HCT116 (cell line): Measurements from ENCODE around the gene ERCC5.

Experiments used
- EZH2 ChIP-seq: fragments of 200-600 bp; sonication (generic); IDR thresholded peaks from 2 replicates; pipeline ENCODE4 v1.6.1; 2017; ENCODE audit warnings: antibody characterized with exemption, mixed run types
- EZH2phosphoT487 ChIP-seq: fragments of 200-600 bp; IDR thresholded peaks from 2 replicates; pipeline ENCODE4 v1.6.1; 2018; ENCODE audit warnings: antibody characterized with exemption, borderline replicate concordance
- POLR2A ChIP-seq: IDR thresholded peaks from 2 replicates; pipeline ENCODE4 v1.7.0; 2011; ENCODE audit warnings: borderline replicate concordance; ENCODE audit not compliant: insufficient read depth, insufficient read length; ENCODE audit errors: extremely low read depth
- POLR2AphosphoS5 ChIP-seq: IDR thresholded peaks from 2 replicates; pipeline ENCODE4 v1.6.1; 2011; ENCODE audit warnings: mild to moderate bottlenecking, low read depth, low read length, moderate library complexity
- RAD21 ChIP-seq: IDR thresholded peaks from 2 replicates; pipeline ENCODE4 v1.6.1; 2012; ENCODE audit warnings: low read depth, mild to moderate bottlenecking
- TF ChIP-seq, protein P1 (sequence below), 3 experiments: fragments of 200-600 bp in 1 of 3; sonication (generic) in 1 of 3; IDR thresholded peaks in 2 of 3; conservative IDR thresholded peaks in 1 of 3; 2 replicates each; pipeline ENCODE4 v1.5.1; 2012 to 2017; ENCODE audit warnings: low read depth in 2 of 3, low read length in 2 of 3, antibody characterized with exemption in 1 of 3, borderline replicate concordance in 1 of 3, control low read depth in 1 of 3, mild to moderate bottlenecking in 1 of 3, mixed read lengths in 1 of 3, mixed run types in 1 of 3, moderate library complexity in 1 of 3; ENCODE audit not compliant: insufficient read depth in 1 of 3
- TF ChIP-seq, protein P2 (sequence below): IDR thresholded peaks from 2 replicates; pipeline ENCODE4 v1.6.1; 2012; ENCODE audit warnings: low read depth

DNA sequence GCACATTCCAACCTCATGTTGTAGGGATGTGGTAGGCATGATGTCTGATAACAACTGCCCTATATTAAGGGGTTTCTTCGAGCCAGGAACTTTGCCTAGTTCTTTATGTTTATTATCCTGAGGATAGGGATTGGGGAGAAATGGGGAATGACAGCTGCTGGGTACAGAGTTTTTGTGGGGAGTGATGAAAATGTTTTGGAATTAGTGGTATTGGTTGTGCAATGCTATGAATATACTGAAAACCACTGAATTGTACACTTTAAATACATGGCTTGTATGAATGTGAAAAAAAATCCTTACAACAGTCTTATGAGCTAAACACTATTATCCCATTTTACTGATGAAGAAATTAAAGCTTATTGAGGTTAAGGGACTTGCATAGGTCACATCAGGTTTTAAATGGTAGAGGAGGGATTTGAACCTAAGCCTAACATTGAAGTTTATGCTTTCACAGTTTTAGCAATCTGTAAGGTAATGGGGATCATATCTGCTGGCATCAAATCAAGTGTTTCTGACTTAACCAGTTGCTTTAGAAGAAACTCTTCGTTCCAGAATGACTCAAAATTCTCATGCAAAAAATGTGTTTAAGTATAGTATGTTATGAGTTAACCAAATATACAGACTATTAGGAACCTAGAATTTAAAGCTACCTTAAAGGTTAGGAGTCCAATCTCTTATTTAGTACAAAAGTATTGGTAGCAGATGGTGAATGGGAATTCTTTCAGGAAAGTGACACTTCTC is 61.4 kb downstream of the ERCC5 start:
- TF ChIP-seq RAD21 (no peak), EZH2 (no peak), POLR2AphosphoS5 (no peak), POLR2A (no peak), EZH2phosphoT487 (no peak)
- TF ChIP-seq, protein P1, sequence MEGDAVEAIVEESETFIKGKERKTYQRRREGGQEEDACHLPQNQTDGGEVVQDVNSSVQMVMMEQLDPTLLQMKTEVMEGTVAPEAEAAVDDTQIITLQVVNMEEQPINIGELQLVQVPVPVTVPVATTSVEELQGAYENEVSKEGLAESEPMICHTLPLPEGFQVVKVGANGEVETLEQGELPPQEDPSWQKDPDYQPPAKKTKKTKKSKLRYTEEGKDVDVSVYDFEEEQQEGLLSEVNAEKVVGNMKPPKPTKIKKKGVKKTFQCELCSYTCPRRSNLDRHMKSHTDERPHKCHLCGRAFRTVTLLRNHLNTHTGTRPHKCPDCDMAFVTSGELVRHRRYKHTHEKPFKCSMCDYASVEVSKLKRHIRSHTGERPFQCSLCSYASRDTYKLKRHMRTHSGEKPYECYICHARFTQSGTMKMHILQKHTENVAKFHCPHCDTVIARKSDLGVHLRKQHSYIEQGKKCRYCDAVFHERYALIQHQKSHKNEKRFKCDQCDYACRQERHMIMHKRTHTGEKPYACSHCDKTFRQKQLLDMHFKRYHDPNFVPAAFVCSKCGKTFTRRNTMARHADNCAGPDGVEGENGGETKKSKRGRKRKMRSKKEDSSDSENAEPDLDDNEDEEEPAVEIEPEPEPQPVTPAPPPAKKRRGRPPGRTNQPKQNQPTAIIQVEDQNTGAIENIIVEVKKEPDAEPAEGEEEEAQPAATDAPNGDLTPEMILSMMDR (IDR thresholded peaks at IDR 0.05 in 2 of 3, conservative IDR thresholded peaks at IDR 0.05 in 1 of 3; ENCODE audit: borderline replicate concordance in 1 of 3, insufficient read depth in 1 of 3, low read depth in 2 of 3, low read length in 2 of 3): no peak
- TF ChIP-seq, protein P2, sequence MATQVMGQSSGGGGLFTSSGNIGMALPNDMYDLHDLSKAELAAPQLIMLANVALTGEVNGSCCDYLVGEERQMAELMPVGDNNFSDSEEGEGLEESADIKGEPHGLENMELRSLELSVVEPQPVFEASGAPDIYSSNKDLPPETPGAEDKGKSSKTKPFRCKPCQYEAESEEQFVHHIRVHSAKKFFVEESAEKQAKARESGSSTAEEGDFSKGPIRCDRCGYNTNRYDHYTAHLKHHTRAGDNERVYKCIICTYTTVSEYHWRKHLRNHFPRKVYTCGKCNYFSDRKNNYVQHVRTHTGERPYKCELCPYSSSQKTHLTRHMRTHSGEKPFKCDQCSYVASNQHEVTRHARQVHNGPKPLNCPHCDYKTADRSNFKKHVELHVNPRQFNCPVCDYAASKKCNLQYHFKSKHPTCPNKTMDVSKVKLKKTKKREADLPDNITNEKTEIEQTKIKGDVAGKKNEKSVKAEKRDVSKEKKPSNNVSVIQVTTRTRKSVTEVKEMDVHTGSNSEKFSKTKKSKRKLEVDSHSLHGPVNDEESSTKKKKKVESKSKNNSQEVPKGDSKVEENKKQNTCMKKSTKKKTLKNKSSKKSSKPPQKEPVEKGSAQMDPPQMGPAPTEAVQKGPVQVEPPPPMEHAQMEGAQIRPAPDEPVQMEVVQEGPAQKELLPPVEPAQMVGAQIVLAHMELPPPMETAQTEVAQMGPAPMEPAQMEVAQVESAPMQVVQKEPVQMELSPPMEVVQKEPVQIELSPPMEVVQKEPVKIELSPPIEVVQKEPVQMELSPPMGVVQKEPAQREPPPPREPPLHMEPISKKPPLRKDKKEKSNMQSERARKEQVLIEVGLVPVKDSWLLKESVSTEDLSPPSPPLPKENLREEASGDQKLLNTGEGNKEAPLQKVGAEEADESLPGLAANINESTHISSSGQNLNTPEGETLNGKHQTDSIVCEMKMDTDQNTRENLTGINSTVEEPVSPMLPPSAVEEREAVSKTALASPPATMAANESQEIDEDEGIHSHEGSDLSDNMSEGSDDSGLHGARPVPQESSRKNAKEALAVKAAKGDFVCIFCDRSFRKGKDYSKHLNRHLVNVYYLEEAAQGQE: no peak
